ENCODE results near the gene ABCC6.
"Not testable (repeated sequence)": the region's sequence is repeated elsewhere in the genome, so short reads cannot be mapped to it uniquely, and the experiment has no call there.

ABCC6 gene

DNA sequence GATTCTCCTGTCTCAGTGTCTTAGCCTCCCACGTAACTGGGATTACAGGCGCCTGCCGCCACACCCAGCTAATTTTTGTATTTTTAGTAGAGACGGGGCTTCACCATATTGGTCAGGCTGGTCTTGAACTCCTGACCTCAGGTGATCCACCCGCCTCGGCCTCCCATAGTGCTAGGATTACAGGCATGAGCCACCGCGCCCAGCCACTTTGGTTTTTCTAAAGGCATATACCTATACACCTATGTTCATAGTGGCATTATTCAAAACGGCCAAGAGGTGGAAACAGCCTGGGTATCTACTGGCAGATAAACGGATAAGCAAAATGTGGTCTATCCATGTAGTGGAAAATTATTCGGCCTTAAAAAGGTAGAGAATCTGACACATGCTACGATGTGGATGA is 70.3 kb downstream of the ABCC6 start:
- intact Hi-C loops (cut with micrococcal nuclease); H3K36me3 Mint-ChIP-seq (ENCODE audit: low read depth); H3K27ac Mint-ChIP-seq; H3K27me3 Mint-ChIP-seq; H3K4me1 Mint-ChIP-seq (ENCODE audit: low read depth); H3K4me3 Mint-ChIP-seq; H3K9me3 Mint-ChIP-seq: not testable (repeated sequence)

GRCh38 chr16:16151315-16151714 is 72.0 kb downstream of the ABCC6 start:
- H3K9me3 Mint-ChIP-seq, result no peaks in the 10 kb centered on the region
- H3K27ac Mint-ChIP-seq, result no peak overlapping the region
- H3K4me1 Mint-ChIP-seq (ENCODE audit: low read depth), result no peaks in the 10 kb centered on the region
- H3K36me3 Mint-ChIP-seq (ENCODE audit: low read depth), result peaks cover 7% of the 10 kb centered on the region
- intact Hi-C loops (cut with micrococcal nuclease), result no loop called here
- H3K4me3 Mint-ChIP-seq, result no peak overlapping the region
- H3K27me3 Mint-ChIP-seq, result no peaks in the 10 kb centered on the region

GRCh38 chr16:16150878-16151152 is 72.5 kb downstream of the ABCC6 start:
- Mint-ChIP-seq H3K4me3 (no peak overlapping the region), H3K4me1 (ENCODE audit: low read depth) (no peaks in the 10 kb centered on the region), H3K9me3 (no peaks in the 10 kb centered on the region), H3K27ac (no peak overlapping the region), H3K36me3 (ENCODE audit: low read depth) (peaks cover 12% of the 10 kb centered on the region), H3K27me3 (no peaks in the 10 kb centered on the region)
- intact Hi-C loops (cut with micrococcal nuclease), result no loop called here

DNA sequence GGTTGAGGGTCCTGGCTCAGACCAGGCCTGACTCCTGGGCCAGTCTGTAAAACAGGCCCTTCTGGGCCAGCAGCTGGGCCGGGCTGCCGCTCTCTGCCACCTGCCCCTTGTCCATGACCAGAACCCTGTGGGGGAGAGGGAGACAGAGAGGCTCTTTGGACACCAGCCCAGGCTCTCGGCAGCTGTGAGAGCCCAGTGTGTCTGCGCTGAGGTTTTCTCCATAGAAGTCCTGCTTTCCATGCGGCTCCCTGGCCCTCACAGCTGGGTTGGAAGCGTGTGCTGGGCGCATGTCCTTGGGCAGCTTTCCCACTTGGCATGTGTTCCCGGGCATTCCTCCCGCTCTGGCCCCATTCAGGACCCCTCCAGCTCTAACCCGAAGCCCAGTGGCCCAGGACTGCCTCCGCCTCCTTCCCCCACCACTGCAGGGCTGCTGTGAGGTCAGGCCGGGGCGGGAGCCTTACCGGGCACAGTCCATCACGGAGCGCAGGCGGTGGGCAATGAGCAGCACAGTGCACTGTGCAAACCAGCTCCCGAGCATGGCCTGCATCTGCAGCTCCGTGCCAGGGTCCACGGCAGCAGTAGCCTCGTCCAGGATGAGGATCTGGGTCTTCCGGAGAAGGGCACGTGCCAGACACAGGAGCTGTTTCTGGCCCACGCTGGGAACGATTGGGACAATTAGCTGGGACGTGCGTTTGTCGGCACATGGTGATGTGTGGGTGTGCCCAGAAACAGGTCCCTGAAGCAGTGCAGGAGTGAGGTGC is 73.0 kb downstream of the ABCC6 start:
- intact Hi-C loops (cut with micrococcal nuclease), result no loop called here
- no peak overlapping the region for H3K4me3 Mint-ChIP-seq
- H3K4me1 Mint-ChIP-seq (ENCODE audit: low read depth), result no peaks in the 10 kb centered on the region
- H3K36me3 Mint-ChIP-seq (ENCODE audit: low read depth), result peaks cover 17% of the 10 kb centered on the region
- no peaks in the 10 kb centered on the region for H3K9me3 Mint-ChIP-seq
- no peaks in the 10 kb centered on the region for H3K27me3 Mint-ChIP-seq
- H3K27ac Mint-ChIP-seq, result no peak overlapping the region

DNA sequence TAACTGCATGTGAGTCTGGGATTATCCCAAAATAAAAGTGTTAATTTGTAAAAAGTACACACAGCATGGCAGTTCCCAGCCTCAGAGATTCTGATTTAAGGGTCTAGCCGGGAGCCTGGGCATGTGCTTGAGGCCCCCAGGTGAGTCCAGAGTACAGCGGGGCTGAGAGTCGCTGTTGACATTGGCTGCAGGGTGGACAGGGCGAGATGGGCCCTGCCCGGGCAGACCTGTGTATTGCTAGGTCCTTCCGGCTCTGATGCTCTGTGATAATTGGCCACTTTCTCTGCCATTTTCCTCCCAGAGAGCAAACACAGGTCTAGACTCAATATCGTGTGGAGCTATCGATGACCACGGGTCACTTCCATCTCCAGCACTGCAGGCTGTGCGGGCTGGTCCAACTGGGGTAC is 73.6 kb downstream of the ABCC6 start:
- Mint-ChIP-seq H3K4me1 (ENCODE audit: low read depth) (no peaks in the 10 kb centered on the region), H3K4me3 (no peak overlapping the region), H3K9me3 (no peaks in the 10 kb centered on the region), H3K27me3 (no peaks in the 10 kb centered on the region), H3K27ac (no peak overlapping the region), H3K36me3 (ENCODE audit: low read depth) (peaks cover 23% of the 10 kb centered on the region)
- intact Hi-C loops (cut with micrococcal nuclease), result no loop called here

DNA sequence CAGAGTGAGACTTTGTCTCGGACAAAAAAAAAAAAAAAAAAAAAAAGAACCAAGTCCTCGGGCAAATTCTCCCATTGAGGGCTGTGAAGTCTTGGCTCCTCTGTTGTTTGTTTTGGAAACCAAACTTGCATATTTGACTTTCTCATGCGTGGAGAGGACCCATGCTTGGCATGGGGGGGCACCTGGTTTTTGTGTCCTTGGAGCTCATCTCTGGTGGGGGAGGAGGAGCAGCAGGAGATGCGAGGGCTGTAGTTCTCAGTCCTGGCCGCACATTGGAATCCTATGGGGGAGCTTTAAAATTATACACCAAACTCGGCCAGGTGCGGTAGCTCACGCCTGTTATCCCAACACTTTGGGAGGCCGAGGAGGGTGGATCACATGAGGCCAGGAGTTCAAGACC is 74.5 kb downstream of the ABCC6 start:
- intact Hi-C loops (cut with micrococcal nuclease), result no loop called here
- Mint-ChIP-seq H3K36me3 (ENCODE audit: low read depth) (peaks cover 32% of the 10 kb centered on the region), H3K27ac (no peak overlapping the region), H3K9me3 (no peaks in the 10 kb centered on the region), H3K4me1 (ENCODE audit: low read depth) (no peaks in the 10 kb centered on the region), H3K4me3 (no peak overlapping the region), H3K27me3 (no peaks in the 10 kb centered on the region)

DNA sequence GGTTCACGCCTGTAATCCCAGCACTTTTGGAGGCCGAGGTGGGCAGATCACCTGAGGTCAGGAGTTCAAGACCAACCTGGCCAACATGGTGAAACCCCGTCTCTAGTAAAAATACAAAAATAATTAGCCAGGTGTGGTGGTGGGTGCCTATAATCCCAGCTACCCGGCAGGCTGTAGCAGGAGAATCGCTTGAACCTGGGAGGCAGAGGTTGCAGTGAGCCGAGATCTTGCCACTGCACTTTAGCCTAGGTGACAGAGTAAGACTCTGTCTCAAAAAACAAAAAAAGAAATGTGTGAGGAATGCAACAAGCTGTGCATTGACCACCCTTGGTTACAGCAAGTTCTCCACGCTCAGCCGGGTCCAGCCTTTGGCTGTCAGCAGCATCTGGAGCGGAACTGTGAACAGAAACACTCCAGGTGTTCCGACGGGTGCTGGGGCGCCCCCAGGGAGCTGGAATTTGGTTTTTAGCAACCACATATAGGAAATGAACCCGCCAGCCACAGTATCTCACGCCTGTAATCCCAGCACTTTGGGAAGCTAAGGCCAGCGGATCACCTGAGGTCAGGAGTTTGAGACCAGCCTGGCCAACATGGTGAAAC is 75.2 kb downstream of the ABCC6 start:
- H3K9me3 Mint-ChIP-seq; H3K27ac Mint-ChIP-seq; intact Hi-C loops (cut with micrococcal nuclease); H3K27me3 Mint-ChIP-seq; H3K4me1 Mint-ChIP-seq (ENCODE audit: low read depth); H3K4me3 Mint-ChIP-seq: not testable (repeated sequence)
- peaks cover 39% of the 10 kb centered on the region for H3K36me3 Mint-ChIP-seq (ENCODE audit: low read depth)

DNA sequence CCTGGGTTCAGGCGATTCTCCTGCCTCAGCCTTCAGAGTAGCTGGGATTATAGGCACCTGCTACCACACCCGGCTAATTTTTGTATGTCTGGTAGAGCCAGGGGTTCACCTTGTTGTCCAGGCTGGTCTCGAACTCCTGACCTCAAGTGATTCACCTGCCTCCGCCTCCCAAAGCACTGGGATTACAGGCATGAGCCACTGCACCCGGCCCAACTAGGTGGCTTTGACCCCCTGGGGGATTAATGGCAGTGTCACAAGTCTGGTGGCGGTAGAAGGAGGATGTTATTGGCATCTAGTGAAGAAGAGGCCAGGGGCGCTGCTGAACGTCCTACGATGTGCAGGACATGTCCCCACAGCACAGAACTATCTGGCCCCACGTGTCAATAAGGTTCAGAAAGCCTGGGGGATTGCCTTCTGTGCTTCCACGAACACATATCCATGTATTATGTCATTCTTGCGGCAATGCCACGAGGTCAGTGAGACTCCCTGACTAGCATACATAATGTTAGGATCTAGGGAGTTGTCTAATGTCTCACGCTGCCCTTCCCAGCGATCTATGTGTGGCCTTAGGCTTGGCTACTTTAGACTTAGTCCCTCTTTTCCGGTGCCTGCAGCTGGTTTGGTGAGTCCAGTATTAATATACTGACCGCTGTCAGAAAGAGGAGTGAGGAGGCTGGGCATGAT is 75.8 kb downstream of the ABCC6 start:
- no peak overlapping the region for H3K4me3 Mint-ChIP-seq
- no peaks in the 10 kb centered on the region for H3K9me3 Mint-ChIP-seq
- peaks cover 45% of the 10 kb centered on the region for H3K36me3 Mint-ChIP-seq (ENCODE audit: low read depth)
- no peak overlapping the region for H3K27ac Mint-ChIP-seq
- intact Hi-C loops (cut with micrococcal nuclease), result no loop called here
- H3K4me1 Mint-ChIP-seq (ENCODE audit: low read depth), result no peaks in the 10 kb centered on the region
- H3K27me3 Mint-ChIP-seq, result no peaks in the 10 kb centered on the region

DNA sequence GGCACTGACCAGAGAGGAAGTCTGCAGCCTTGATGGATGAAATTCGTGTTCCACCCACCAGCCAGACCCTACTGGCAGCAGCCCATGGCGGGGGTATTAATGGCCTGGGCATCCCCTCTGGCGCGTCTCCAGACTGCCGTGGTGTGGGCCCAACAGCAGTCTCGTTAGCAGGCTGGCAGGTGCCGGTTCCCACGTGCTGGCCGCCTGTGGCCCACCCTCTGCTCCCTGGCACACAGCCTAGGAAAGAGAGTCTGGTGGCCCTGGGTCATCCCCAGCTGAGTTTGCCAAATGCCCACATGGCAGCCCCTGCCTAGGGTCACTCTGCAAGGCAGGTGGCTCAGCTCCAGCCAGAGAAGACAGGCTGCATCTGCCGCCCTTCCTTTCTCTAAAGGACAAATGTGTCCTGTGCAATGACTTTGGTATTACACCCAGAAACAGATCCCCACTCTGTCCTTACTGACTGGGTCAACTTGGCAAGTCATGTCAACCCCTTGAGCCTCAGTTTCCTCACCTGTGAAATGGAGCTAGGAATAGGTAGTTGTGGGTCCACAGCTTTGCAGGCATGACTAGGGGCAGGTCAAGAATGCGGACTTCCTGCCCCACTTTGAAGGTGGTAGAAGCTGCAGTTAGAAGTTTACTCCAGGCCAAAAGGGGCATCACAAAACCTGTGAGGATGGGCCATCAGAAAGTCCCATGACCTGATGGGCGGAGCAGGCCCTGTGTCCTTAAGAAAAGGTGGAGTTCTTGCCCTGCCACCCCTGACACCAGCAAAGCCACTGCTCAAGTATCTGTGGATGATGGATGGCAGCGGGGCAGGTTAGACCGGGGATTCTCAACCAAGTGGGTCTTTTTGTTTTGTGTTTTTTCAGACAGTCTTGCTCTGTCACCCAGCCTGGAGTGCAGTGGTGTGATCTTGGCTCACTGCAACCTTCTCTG is 76.6 kb downstream of the ABCC6 start:
- intact Hi-C loops (cut with micrococcal nuclease), result no loop called here
- no peaks in the 10 kb centered on the region for H3K27me3 Mint-ChIP-seq
- H3K4me3 Mint-ChIP-seq, result no peak overlapping the region
- no peaks in the 10 kb centered on the region for H3K9me3 Mint-ChIP-seq
- H3K27ac Mint-ChIP-seq, result no peak overlapping the region
- no peaks in the 10 kb centered on the region for H3K4me1 Mint-ChIP-seq (ENCODE audit: low read depth)
- H3K36me3 Mint-ChIP-seq (ENCODE audit: low read depth), result peaks cover 53% of the 10 kb centered on the region

- H3K4me1 Mint-ChIP-seq (ENCODE audit: low read depth), result no peaks in the 10 kb centered on the region
- H3K36me3 Mint-ChIP-seq (ENCODE audit: low read depth), result peaks cover 67% of the 10 kb centered on the region
- H3K27ac Mint-ChIP-seq, result no peak overlapping the region
- H3K27me3 Mint-ChIP-seq, result no peaks in the 10 kb centered on the region
- H3K4me3 Mint-ChIP-seq, result no peak overlapping the region
- no peaks in the 10 kb centered on the region for H3K9me3 Mint-ChIP-seq
- intact Hi-C loops (cut with micrococcal nuclease), result no loop called here
Observed at GRCh38 chr16:16145286-16145685, 78.0 kb downstream of the ABCC6 start.

GRCh38 chr16:16144416-16144815 is 78.9 kb downstream of the ABCC6 start:
- Mint-ChIP-seq H3K9me3 (no peaks in the 10 kb centered on the region), H3K4me1 (ENCODE audit: low read depth) (no peaks in the 10 kb centered on the region), H3K27ac (no peak overlapping the region), H3K27me3 (no peaks in the 10 kb centered on the region), H3K36me3 (ENCODE audit: low read depth) (peaks cover 76% of the 10 kb centered on the region), H3K4me3 (no peak overlapping the region)
- intact Hi-C loops (cut with micrococcal nuclease), result no loop called here

DNA sequence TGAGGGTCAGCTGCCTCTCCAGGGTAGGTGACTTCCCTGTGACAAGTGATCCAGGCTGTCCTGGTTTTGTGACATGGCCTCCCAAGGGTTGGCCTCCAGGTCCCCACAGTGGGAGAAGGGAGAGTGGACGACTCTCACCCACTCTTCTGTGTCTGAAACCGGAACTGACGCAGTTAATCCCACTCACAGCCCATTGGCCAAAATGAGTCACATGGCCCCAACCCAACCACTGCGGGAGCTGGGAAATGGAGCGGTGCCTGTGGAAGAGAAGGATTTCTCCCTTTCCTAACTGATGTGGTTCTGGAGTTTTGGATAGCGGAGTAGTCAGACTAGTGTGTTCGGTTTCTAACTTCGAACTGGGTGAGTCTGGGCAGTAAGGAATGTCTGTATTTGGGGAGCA is 79.4 kb downstream of the ABCC6 start:
- Mint-ChIP-seq H3K27ac (no peak overlapping the region), H3K9me3 (no peaks in the 10 kb centered on the region), H3K36me3 (ENCODE audit: low read depth) (peaks cover 81% of the 10 kb centered on the region), H3K27me3 (no peaks in the 10 kb centered on the region), H3K4me3 (no peak overlapping the region), H3K4me1 (ENCODE audit: low read depth) (no peaks in the 10 kb centered on the region)
- intact Hi-C loops (cut with micrococcal nuclease), result no loop called here

GRCh38 chr16:16143038-16143763 is 80.1 kb downstream of the ABCC6 start:
- peaks cover 88% of the 10 kb centered on the region for H3K36me3 Mint-ChIP-seq (ENCODE audit: low read depth)
- no peaks in the 10 kb centered on the region for H3K9me3 Mint-ChIP-seq
- no peaks in the 10 kb centered on the region for H3K4me1 Mint-ChIP-seq (ENCODE audit: low read depth)
- H3K4me3 Mint-ChIP-seq, result no peak overlapping the region
- no peaks in the 10 kb centered on the region for H3K27me3 Mint-ChIP-seq
- intact Hi-C loops (cut with micrococcal nuclease), result no loop called here
- H3K27ac Mint-ChIP-seq, result no peak overlapping the region
